Measurements from ENCODE around the gene ZBTB22.
"Not testable (repeated sequence)": the region's sequence is repeated elsewhere in the genome, so short reads cannot be mapped to it uniquely, and the experiment has no call there.

- TF ChIP-seq CTCF (IDR thresholded peaks at IDR 0.05; ENCODE audit: low read depth, low read length, missing input control); RAD21 (IDR thresholded peaks at IDR 0.05); RXRA (IDR thresholded peaks at IDR 0.05); SP1 (IDR thresholded peaks at IDR 0.05); JUND (IDR thresholded peaks at IDR 0.05): not testable (repeated sequence)
- TF ChIP-seq, protein P1, sequence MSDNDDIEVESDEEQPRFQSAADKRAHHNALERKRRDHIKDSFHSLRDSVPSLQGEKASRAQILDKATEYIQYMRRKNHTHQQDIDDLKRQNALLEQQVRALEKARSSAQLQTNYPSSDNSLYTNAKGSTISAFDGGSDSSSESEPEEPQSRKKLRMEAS (IDR thresholded peaks at IDR 0.05): not testable (repeated sequence)
- TF ChIP-seq, protein P2, sequence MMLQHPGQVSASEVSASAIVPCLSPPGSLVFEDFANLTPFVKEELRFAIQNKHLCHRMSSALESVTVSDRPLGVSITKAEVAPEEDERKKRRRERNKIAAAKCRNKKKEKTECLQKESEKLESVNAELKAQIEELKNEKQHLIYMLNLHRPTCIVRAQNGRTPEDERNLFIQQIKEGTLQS (IDR thresholded peaks at IDR 0.05): not testable (repeated sequence)
These were observed 47.8 kb upstream of the ZBTB22 start for GRCh38 chr6:33365206-33365971.

Measured in liver (tissue), 3 donors.